ENCODE results near the gene VSTM4.

The VSTM4 gene

DNA sequence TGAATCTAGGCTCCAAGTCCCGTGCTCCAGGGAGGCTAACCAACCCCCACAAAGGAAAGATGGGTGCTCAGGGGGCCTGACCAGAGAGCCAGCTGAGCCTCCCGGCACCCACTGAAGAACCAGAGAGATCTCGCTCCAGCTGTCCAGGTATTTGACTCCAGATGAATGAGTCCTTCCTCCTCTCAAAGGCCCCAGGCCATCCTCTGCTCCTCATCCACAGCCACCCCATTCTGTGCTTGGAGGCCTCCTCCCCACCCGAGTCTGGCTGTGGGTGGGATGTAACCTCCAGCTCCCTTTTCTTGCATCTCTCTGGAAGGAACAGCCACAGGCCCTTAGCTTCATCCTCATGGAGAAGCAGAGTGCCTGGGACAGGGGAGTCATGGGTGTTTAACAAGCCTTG is 44.6 kb downstream of the VSTM4 start:
- Histone ChIP-seq H3K4me2 (ENCODE audit: insufficient read depth, low read length) (no peak overlapping the region), H3K9me3 (ENCODE audit: insufficient read depth, low read length, severe bottlenecking) (no peaks in the 10 kb centered on the region), H3K9ac (ENCODE audit: low read depth, low read length) (no peak overlapping the region), H3K27me3 (ENCODE audit: insufficient read depth, low read length, poor library complexity) (no peaks in the 10 kb centered on the region), H3K27ac (ENCODE audit: low read length) (no peak overlapping the region), H3K36me3 (ENCODE audit: insufficient read depth, low read length) (no peaks in the 10 kb centered on the region), H3K79me2 (ENCODE audit: insufficient read depth, low read length) (no peaks in the 10 kb centered on the region), H3K4me3 (ENCODE audit: low read depth in 1 of 2, low read length in 2 of 2) (no peak overlapping the region), H3K4me1 (ENCODE audit: insufficient read depth, low read length) (no peaks in the 10 kb centered on the region), H2AFZ (ENCODE audit: low read depth, low read length) (no peak overlapping the region), H4K20me1 (ENCODE audit: insufficient read depth, low read length) (no peaks in the 10 kb centered on the region)
- ATAC-seq (ENCODE audit: insufficient read depth, low read depth): no peak
- no peak for TF ChIP-seq EZH2 (IDR thresholded peaks at IDR 0.05; ENCODE audit: borderline replicate concordance, low read depth, low read length, severe bottlenecking)
- TF ChIP-seq, protein P1, sequence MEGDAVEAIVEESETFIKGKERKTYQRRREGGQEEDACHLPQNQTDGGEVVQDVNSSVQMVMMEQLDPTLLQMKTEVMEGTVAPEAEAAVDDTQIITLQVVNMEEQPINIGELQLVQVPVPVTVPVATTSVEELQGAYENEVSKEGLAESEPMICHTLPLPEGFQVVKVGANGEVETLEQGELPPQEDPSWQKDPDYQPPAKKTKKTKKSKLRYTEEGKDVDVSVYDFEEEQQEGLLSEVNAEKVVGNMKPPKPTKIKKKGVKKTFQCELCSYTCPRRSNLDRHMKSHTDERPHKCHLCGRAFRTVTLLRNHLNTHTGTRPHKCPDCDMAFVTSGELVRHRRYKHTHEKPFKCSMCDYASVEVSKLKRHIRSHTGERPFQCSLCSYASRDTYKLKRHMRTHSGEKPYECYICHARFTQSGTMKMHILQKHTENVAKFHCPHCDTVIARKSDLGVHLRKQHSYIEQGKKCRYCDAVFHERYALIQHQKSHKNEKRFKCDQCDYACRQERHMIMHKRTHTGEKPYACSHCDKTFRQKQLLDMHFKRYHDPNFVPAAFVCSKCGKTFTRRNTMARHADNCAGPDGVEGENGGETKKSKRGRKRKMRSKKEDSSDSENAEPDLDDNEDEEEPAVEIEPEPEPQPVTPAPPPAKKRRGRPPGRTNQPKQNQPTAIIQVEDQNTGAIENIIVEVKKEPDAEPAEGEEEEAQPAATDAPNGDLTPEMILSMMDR (IDR thresholded peaks at IDR 0.05; ENCODE audit: borderline replicate concordance, extremely low read depth, low read length, poor library complexity, severe bottlenecking): no peak
- no peak for DNase-seq

DNA sequence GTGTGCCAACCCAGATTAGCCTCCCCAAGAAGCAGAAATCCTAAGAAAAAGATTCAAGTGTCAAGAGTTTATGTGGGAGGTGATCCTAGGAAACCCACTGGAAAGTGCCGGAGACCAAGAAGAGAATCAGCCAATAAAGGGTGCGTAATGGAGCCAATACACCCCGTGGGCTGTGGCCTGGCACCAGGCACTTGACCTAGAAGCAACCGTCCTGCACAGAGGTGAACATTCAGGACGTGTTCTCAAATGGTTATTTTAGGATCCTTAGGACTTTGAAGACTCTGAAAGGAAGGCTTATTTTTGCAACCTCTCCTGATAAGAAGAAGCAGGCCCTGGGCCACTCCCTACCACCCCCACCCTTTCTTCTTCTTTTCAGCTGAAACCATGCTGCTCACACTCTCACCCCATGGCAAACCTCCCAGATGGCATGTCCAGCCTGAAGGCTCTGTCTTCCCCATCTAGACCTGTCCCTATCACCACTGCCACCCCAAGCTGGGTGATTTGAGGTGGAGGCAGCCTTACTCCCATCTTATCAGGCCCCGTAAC is 46.6 kb downstream of the VSTM4 start:
- DNase-seq (no peak), ATAC-seq (ENCODE audit: insufficient read depth, low read depth) (no peak)
- H4K20me1 ChIP-seq (ENCODE audit: insufficient read depth, low read length): no peaks in the 10 kb centered on the region
- no peaks in the 10 kb centered on the region for H3K9me3 ChIP-seq (ENCODE audit: insufficient read depth, low read length, severe bottlenecking)
- H3K4me3 ChIP-seq (ENCODE audit: low read depth in 1 of 2, low read length in 2 of 2): no peak overlapping the region
- no peak overlapping the region for H3K27ac ChIP-seq (ENCODE audit: low read length)
- H3K9ac ChIP-seq (ENCODE audit: low read depth, low read length): no peak overlapping the region
- no peak for TF ChIP-seq EZH2 (IDR thresholded peaks at IDR 0.05; ENCODE audit: borderline replicate concordance, low read depth, low read length, severe bottlenecking)
- TF ChIP-seq, protein P1 (IDR thresholded peaks at IDR 0.05; ENCODE audit: borderline replicate concordance, extremely low read depth, low read length, poor library complexity, severe bottlenecking): no peak
- H3K4me2 ChIP-seq (ENCODE audit: insufficient read depth, low read length): no peak overlapping the region
- no peak overlapping the region for H2AFZ ChIP-seq (ENCODE audit: low read depth, low read length)
- no peaks in the 10 kb centered on the region for H3K36me3 ChIP-seq (ENCODE audit: insufficient read depth, low read length)
- H3K27me3 ChIP-seq (ENCODE audit: insufficient read depth, low read length, poor library complexity): no peaks in the 10 kb centered on the region
- H3K79me2 ChIP-seq (ENCODE audit: insufficient read depth, low read length): no peaks in the 10 kb centered on the region
- no peaks in the 10 kb centered on the region for H3K4me1 ChIP-seq (ENCODE audit: insufficient read depth, low read length)

DNA sequence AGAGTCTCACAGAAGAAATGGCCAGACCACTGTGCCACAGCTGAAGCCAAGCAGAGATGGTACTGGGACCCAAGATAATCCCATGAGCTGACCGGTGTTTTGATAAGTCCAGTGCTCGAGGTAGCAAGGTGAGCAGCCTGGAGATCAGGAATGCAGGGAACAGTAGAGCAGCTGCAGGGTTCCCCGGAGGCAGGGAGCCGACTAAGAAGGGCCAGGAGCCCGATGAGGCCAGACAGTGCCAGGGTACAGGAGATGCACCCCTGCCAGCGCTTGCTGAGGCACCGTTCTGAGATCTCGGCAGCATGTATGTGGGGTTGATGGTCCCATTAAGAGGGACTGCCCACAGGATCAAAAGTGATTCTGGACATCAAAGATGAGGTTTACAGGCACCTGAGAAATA is 47.1 kb downstream of the VSTM4 start:
- ATAC-seq (ENCODE audit: insufficient read depth, low read depth): no peak

More for the DNA sequence above, 47.1 kb downstream of the VSTM4 start:
- no peak overlapping the region for H3K4me3 ChIP-seq (ENCODE audit: low read depth in 1 of 2, low read length in 2 of 2)
- DNase-seq: no peak
- no peaks in the 10 kb centered on the region for H3K9me3 ChIP-seq (ENCODE audit: insufficient read depth, low read length, severe bottlenecking)
- no peak overlapping the region for H3K9ac ChIP-seq (ENCODE audit: low read depth, low read length)
- no peaks in the 10 kb centered on the region for H3K36me3 ChIP-seq (ENCODE audit: insufficient read depth, low read length)
- no peak overlapping the region for H3K27ac ChIP-seq (ENCODE audit: low read length)
- no peaks in the 10 kb centered on the region for H3K4me1 ChIP-seq (ENCODE audit: insufficient read depth, low read length)
- H4K20me1 ChIP-seq (ENCODE audit: insufficient read depth, low read length): no peaks in the 10 kb centered on the region
- H3K27me3 ChIP-seq (ENCODE audit: insufficient read depth, low read length, poor library complexity): no peaks in the 10 kb centered on the region
- no peak for TF ChIP-seq EZH2 (IDR thresholded peaks at IDR 0.05; ENCODE audit: borderline replicate concordance, low read depth, low read length, severe bottlenecking)
- TF ChIP-seq, protein P1 (IDR thresholded peaks at IDR 0.05; ENCODE audit: borderline replicate concordance, extremely low read depth, low read length, poor library complexity, severe bottlenecking): no peak
- no peak overlapping the region for H2AFZ ChIP-seq (ENCODE audit: low read depth, low read length)
- no peak overlapping the region for H3K4me2 ChIP-seq (ENCODE audit: insufficient read depth, low read length)
- H3K79me2 ChIP-seq (ENCODE audit: insufficient read depth, low read length): no peaks in the 10 kb centered on the region

Measured in DND-41 (cell line).